Peyer's patch (tissue), 4 donors: ENCODE data around the gene PRRT4. TPM values are rescaled to one million over a fixed set of nuclear protein-coding genes. Genes with fewer than 3 reads are reported as not detected.

Experiments
- DNase-seq, 3 donors: peaks; one replicate each; pipeline ENCODE4 v3.0.0-alpha.2; 2017 to 2019
- H3K27ac ChIP-seq, 4 donors: fragments of 200-600 bp; sonication (generic); one replicate each; pipeline ENCODE4 v1.5.1; 2016 to 2019
- H3K27me3 ChIP-seq, 2 donors: fragments of 200-600 bp; sonication (generic); one replicate each; pipeline ENCODE4 v1.5.1; 2019
- H3K36me3 ChIP-seq, 3 donors: fragments of 200-600 bp; sonication (generic); one replicate each; pipeline ENCODE4 v1.5.1; 2016 to 2019
- H3K4me1 ChIP-seq, 4 donors: fragments of 200-600 bp; sonication (generic); one replicate each; pipeline ENCODE4 v1.5.1; 2016 to 2019
- H3K4me3 ChIP-seq, 4 donors: fragments of 200-600 bp; sonication (generic); 1 replicate in 3 of 4; 2 replicates in 1 of 4; pipeline ENCODE4 v1.5.1; 2016 to 2019; ENCODE audit warnings: mild to moderate bottlenecking in 1 of 4
- H3K9me3 ChIP-seq, 4 donors: fragments of 200-600 bp; sonication (generic); one replicate each; pipeline ENCODE4 v1.5.1; 2016 to 2019; ENCODE audit warnings: mild to moderate bottlenecking in 1 of 4
- POLR2A ChIP-seq, 2 donors: fragments of 450-650 bp; IDR thresholded peaks; one replicate each; pipeline ENCODE4 v1.5.1; 2017; ENCODE audit warnings: antibody characterized with exemption in 2 of 2, mild to moderate bottlenecking in 2 of 2, moderate library complexity in 2 of 2
- total RNA-seq, 4 donors: library from RNA; depleted of rRNA; stranded (reverse); fragments of >200 nt; gene quantifications; one replicate each; pipeline ENCODE4 v1.1.0, GENCODE V29; 2016
- TF ChIP-seq, protein P1 (sequence below), 6 experiments: fragments of 450-650 bp in 4 of 6; fragments of 200-600 bp in 2 of 6; sonication (generic) in 1 of 6; IDR thresholded peaks; one replicate each; pipeline ENCODE4 v1.5.1; 2017 to 2019; ENCODE audit warnings: antibody characterized with exemption in 6 of 6, mild to moderate bottlenecking in 3 of 6, moderate library complexity in 1 of 6

Gene PRRT4
- total RNA-seq, 4 donors from 2014 or later = 0.66 TPM; not detected in 3

DNA sequence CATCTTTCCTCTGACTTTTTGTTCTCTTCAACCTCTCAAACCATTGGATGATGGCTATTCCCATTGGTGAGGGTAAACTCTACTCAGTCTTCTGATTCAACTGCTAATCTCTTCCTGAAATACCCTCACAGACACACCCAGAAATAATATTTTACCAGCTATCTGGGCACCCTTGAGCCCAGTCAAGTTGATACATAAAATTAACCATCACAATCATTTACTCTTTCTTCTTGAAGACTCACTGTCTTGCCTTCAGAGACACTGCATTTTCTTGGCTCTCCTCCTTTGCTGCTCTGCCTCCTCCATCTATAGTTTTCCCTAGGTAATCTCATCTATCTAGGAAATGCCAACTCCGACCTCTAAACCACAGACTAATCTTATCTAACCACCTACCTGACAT lies 12.6 kb upstream of the PRRT4 start:
- TF ChIP-seq, protein P1, sequence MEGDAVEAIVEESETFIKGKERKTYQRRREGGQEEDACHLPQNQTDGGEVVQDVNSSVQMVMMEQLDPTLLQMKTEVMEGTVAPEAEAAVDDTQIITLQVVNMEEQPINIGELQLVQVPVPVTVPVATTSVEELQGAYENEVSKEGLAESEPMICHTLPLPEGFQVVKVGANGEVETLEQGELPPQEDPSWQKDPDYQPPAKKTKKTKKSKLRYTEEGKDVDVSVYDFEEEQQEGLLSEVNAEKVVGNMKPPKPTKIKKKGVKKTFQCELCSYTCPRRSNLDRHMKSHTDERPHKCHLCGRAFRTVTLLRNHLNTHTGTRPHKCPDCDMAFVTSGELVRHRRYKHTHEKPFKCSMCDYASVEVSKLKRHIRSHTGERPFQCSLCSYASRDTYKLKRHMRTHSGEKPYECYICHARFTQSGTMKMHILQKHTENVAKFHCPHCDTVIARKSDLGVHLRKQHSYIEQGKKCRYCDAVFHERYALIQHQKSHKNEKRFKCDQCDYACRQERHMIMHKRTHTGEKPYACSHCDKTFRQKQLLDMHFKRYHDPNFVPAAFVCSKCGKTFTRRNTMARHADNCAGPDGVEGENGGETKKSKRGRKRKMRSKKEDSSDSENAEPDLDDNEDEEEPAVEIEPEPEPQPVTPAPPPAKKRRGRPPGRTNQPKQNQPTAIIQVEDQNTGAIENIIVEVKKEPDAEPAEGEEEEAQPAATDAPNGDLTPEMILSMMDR (IDR thresholded peaks at IDR 0.05) = no peak
- no peak for TF ChIP-seq POLR2A (IDR thresholded peaks at IDR 0.05)
- H3K27ac ChIP-seq = no peak overlapping the region
- H3K4me1 ChIP-seq = no peaks in the 10 kb centered on the region
- H3K9me3 ChIP-seq = no peaks in the 10 kb centered on the region
- no peaks in the 10 kb centered on the region for H3K27me3 ChIP-seq
- H3K36me3 ChIP-seq = no peaks in the 10 kb centered on the region
- no peak overlapping the region for H3K4me3 ChIP-seq
- no peak for DNase-seq

DNA sequence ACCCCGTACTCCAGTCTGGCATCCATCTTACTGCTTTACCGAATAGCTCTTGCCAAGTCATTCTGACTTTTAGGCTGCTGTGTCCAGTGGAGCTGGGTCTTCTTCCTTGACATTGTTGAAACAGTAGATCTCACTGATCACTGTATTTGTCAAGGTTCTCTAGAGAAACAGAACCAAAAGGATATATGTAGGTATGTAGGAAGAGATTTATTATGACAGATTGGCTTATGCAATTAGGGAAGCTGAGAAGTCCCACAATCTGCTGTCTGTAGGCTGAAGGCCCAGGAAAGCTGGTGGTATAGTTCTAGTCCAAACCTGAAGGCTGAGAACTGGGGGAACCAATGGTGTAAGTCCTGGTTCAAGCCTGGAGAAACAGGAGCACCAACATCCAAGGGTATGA lies 12.1 kb upstream of the PRRT4 start:
- H3K9me3 ChIP-seq = no peaks in the 10 kb centered on the region
- TF ChIP-seq, protein P1 (IDR thresholded peaks at IDR 0.05) = no peak
- TF ChIP-seq POLR2A (IDR thresholded peaks at IDR 0.05) = no peak
- H3K4me3 ChIP-seq = no peak overlapping the region
- no peak for DNase-seq
- H3K27ac ChIP-seq = no peak overlapping the region
- no peaks in the 10 kb centered on the region for H3K36me3 ChIP-seq
- H3K4me1 ChIP-seq = no peaks in the 10 kb centered on the region
- H3K27me3 ChIP-seq = no peaks in the 10 kb centered on the region

DNA sequence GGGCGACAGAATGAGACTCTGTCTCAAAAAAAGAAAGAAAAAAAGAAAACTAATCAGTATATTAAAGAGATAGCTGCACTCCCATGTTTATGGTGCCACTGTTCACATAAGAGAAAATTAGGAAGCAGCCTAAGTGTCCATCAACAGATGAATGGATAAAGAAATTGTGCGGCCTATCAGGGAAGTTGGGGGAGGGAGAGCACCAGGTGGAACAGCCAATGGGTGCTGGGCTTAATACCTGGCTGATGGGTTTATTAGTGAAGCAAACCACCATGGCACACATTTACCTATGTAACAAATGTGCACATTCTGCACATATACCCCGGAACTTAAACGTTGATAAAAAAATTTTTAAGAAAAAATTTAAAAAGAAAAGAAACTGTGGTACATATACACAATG lies 9.0 kb upstream of the PRRT4 start:
- H3K27ac ChIP-seq = no peak overlapping the region
- H3K9me3 ChIP-seq = no peaks in the 10 kb centered on the region
- H3K36me3 ChIP-seq = no peaks in the 10 kb centered on the region
- DNase-seq = no peak
- H3K4me1 ChIP-seq = no peaks in the 10 kb centered on the region
- no peak for TF ChIP-seq POLR2A (IDR thresholded peaks at IDR 0.05)
- TF ChIP-seq, protein P1 (IDR thresholded peaks at IDR 0.05) = no peak
- H3K4me3 ChIP-seq = no peak overlapping the region
- no peaks in the 10 kb centered on the region for H3K27me3 ChIP-seq

DNA sequence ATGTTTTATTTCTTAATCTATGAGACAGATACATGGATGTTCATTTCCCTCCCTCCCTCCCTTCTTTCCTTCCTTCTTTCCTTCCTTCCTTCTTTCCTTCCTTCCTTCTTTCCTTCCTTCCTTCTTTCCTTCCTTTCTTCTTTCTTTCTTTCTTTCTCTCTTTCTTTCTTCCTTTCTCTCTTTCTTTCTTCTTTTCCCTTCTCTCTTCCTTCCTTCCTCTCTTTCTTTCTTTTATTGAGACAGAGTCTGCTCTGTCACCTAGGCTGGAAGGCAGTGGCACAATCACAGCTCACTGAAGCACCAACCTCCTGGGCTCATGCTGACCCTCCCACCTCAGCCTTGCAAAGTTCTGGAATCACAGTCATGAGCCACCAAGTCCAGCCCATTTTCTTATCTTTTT lies 5.5 kb upstream of the PRRT4 start:
- TF ChIP-seq, protein P1 (IDR thresholded peaks at IDR 0.05) = no peak
- DNase-seq = no peak
- Histone ChIP-seq H3K4me1 (peaks cover 0 to under 1% (median 0%) of the 10 kb centered on the region in 4 donors), H3K9me3 (no peaks in the 10 kb centered on the region), H3K36me3 (no peaks in the 10 kb centered on the region), H3K4me3 (no peak overlapping the region), H3K27me3 (peaks cover 0 to 6% of the 10 kb centered on the region in 2 donors), H3K27ac (no peak overlapping the region)

DNA sequence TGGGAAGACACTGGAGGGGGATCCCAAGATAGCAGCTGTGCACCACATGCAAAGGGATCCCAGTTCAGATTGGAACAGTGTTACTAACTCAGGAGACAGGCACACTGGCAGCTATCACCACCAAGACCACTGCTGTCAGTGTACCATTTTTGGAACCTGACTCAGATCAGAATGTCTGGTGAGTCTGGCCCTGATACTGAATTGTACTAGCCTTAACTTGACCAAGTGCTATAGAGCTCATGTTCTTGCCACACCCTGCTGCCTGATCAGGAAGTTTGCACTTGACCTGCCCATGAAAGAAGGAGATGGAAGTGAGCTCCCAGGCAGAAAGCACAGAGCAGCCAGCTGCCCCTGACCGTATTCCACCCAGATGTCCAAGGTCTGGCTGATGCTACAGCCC lies 4.8 kb upstream of the PRRT4 start:
- H3K27me3 ChIP-seq = peaks cover 0 to 6% of the 10 kb centered on the region in 2 donors
- no peak overlapping the region for H3K27ac ChIP-seq
- peaks cover 0 to 7% (median under 1%) of the 10 kb centered on the region in 4 donors for H3K4me1 ChIP-seq
- H3K4me3 ChIP-seq = no peak overlapping the region
- TF ChIP-seq, protein P1 (IDR thresholded peaks at IDR 0.05) = no peak
- TF ChIP-seq POLR2A (IDR thresholded peaks at IDR 0.05) = no peak
- H3K36me3 ChIP-seq = no peaks in the 10 kb centered on the region
- DNase-seq = no peak
- H3K9me3 ChIP-seq = no peaks in the 10 kb centered on the region

DNA sequence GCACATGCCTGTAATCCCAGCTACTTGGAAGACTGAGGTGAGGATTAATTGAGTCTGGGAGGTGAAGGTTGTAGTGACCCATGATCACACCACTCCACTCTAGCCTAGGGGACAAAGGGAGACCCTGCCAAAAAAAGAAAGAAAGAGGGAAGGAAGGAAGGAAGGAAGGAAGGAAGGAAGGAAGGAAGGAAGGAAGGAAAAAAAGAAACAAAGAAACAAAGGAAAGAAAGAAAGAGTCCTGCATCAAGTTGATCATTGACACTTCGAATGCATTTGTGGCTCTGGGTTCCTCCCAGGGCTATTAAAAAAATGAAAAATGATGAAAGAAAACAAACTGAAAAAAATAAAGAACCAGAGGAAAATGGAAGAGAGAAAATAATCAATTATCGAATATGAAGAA lies 3.9 kb upstream of the PRRT4 start:
- Histone ChIP-seq H3K9me3 (no peaks in the 10 kb centered on the region), H3K27me3 (peaks cover 0 to 6% of the 10 kb centered on the region in 2 donors), H3K4me3 (no peak overlapping the region), H3K27ac (no peak overlapping the region), H3K36me3 (no peaks in the 10 kb centered on the region), H3K4me1 (peaks cover 0 to 10% (median 5%) of the 10 kb centered on the region in 4 donors)
- TF ChIP-seq, protein P1 (IDR thresholded peaks at IDR 0.05) = no peak
- no peak for TF ChIP-seq POLR2A (IDR thresholded peaks at IDR 0.05)
- no peak for DNase-seq
